A673 (cell line): Measurements from ENCODE around the gene RBBP5. TPM values are rescaled to one million over a fixed set of nuclear protein-coding genes. Genes with fewer than 3 reads are reported as not detected.
"Not testable (repeated sequence)": the region's sequence is repeated elsewhere in the genome, so short reads cannot be mapped to it uniquely, and the experiment has no call there.

Experiments used
- BruUV-seq: library from RNA; stranded (reverse); fragments of 400-500 nt; replicated peaks from 2 replicates; lab custom pipeline; 2021; lab: Mats Ljungman, UMichigan
- CTCF ChIA-PET: fragments of 300-600 bp; sonication (Branson Sonifier 250); formaldehyde crosslinking; loops from one replicate; lab custom pipeline; 2022; ENCODE audit warnings: antibody characterized with exemption; lab: Charles Lee
- POLR2A ChIA-PET: fragments of 300-600 bp; sonication (Branson Sonifier 250); formaldehyde crosslinking; loops from one replicate; lab custom pipeline; 2022; ENCODE audit warnings: antibody characterized with exemption; ENCODE audit not compliant: low non-redundant PET; lab: Charles Lee
- DNase-seq: peaks from one replicate; pipeline ENCODE4 v3.0.0-alpha.2; 2015; ENCODE audit warnings: low spot score
- H3K27ac ChIP-seq: fragments of 200-600 bp; sonication (generic); 2 replicates; pipeline ENCODE4 v1.5.1; 2016; ENCODE audit warnings: mixed run types, low read depth, mild to moderate bottlenecking, mixed read lengths, antibody characterized with exemption, low read length; ENCODE audit not compliant: poor library complexity, severe bottlenecking
- H3K27me3 ChIP-seq: fragments of 200-600 bp; sonication (generic); replicated peaks from 2 replicates; pipeline ENCODE4 v1.6.1; 2017; ENCODE audit warnings: mixed run types, low read depth, mild to moderate bottlenecking, mixed read lengths, antibody characterized with exemption, low read length; ENCODE audit not compliant: insufficient read depth, poor library complexity
- H3K36me3 ChIP-seq: fragments of 200-600 bp; sonication (generic); 2 replicates; pipeline ENCODE4 v1.6.1; 2016; ENCODE audit warnings: mixed run types, mild to moderate bottlenecking, mixed read lengths, antibody characterized with exemption, low read length; ENCODE audit not compliant: insufficient read depth, poor library complexity, severe bottlenecking
- H3K4me1 ChIP-seq: fragments of 200-600 bp; sonication (generic); 2 replicates; pipeline ENCODE4 v1.6.1; 2017; ENCODE audit warnings: mixed run types, mild to moderate bottlenecking, mixed read lengths, antibody characterized with exemption, low read length; ENCODE audit not compliant: insufficient read depth, poor library complexity, severe bottlenecking
- H3K4me3 ChIP-seq: fragments of 200-600 bp; sonication (generic); 2 replicates; pipeline ENCODE4 v1.5.1; 2016; ENCODE audit warnings: low read depth, mixed run types, mild to moderate bottlenecking, mixed read lengths, low read length; ENCODE audit not compliant: poor library complexity, severe bottlenecking
- H3K9me3 ChIP-seq: fragments of 200-600 bp; sonication (generic); 2 replicates; pipeline ENCODE4 v1.6.1; 2016; ENCODE audit warnings: mixed run types, low read depth, mild to moderate bottlenecking, mixed read lengths, antibody characterized with exemption, low read length; ENCODE audit not compliant: poor library complexity, severe bottlenecking
- EZH2 ChIP-seq: fragments of 200-600 bp; sonication (generic); IDR thresholded peaks from 2 replicates; pipeline ENCODE4 v1.6.1; 2017; ENCODE audit warnings: borderline replicate concordance, low read depth, mild to moderate bottlenecking, mixed read lengths, antibody characterized with exemption, low read length; ENCODE audit not compliant: poor library complexity, severe bottlenecking
- intact Hi-C: fragments of 100-400 bp; cut with micrococcal nuclease; formaldehyde crosslinking; loops from one replicate; pipeline ENCODE4 v1.10.0; 2022; ENCODE audit not compliant: unreplicated experiment
- total RNA-seq: library from RNA; stranded (reverse); gene quantifications from 2 replicates; pipeline ENCODE4 v1.2.3, GENCODE V29; 2021
- TF ChIP-seq, protein P1 (sequence below): fragments of 300-800, 200-600 bp; sonication (generic); conservative IDR thresholded peaks from 2 replicates; pipeline ENCODE4 v1.5.1; 2017; ENCODE audit warnings: low read depth, mild to moderate bottlenecking, antibody characterized with exemption, low read length, moderate library complexity, mixed read lengths

RBBP5 gene
- total RNA-seq, 1 experiment from 2014 or later, result 32.0 TPM

DNA sequence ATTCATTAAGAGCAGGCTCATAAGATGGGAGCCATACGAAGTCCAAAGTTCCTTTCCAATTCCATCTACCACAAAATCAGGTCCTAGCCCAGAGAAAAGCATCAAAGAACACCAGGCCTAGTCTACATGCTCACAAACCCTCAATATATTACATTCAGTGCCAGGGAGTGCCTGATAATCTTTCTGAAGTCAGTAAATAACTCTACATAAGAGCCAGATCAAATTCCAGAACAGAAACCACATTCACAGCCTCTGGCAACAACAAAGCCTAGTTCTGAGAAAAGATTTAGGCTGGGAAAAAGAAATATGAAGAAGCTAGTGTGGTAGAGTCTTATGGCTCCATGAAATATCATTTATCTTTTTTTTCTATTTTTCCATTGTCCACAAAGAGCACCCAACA, 40.5 kb upstream of the RBBP5 start:
- H3K27ac ChIP-seq, result no peak overlapping the region
- ChIA-PET POLR2A (no interaction called here), CTCF (no interaction called here)
- no peaks in the 10 kb centered on the region for H3K27me3 ChIP-seq
- BruUV-seq, result no TSS peak
- H3K36me3 ChIP-seq, result peaks cover 2% of the 10 kb centered on the region
- no peak for TF ChIP-seq EZH2
- TF ChIP-seq, protein P1, sequence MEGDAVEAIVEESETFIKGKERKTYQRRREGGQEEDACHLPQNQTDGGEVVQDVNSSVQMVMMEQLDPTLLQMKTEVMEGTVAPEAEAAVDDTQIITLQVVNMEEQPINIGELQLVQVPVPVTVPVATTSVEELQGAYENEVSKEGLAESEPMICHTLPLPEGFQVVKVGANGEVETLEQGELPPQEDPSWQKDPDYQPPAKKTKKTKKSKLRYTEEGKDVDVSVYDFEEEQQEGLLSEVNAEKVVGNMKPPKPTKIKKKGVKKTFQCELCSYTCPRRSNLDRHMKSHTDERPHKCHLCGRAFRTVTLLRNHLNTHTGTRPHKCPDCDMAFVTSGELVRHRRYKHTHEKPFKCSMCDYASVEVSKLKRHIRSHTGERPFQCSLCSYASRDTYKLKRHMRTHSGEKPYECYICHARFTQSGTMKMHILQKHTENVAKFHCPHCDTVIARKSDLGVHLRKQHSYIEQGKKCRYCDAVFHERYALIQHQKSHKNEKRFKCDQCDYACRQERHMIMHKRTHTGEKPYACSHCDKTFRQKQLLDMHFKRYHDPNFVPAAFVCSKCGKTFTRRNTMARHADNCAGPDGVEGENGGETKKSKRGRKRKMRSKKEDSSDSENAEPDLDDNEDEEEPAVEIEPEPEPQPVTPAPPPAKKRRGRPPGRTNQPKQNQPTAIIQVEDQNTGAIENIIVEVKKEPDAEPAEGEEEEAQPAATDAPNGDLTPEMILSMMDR, result no peak
- H3K4me1 ChIP-seq, result no peaks in the 10 kb centered on the region
- H3K4me3 ChIP-seq, result no peak overlapping the region
- intact Hi-C loops, result no loop called here
- DNase-seq, result no peak
- H3K9me3 ChIP-seq, result no peaks in the 10 kb centered on the region

DNA sequence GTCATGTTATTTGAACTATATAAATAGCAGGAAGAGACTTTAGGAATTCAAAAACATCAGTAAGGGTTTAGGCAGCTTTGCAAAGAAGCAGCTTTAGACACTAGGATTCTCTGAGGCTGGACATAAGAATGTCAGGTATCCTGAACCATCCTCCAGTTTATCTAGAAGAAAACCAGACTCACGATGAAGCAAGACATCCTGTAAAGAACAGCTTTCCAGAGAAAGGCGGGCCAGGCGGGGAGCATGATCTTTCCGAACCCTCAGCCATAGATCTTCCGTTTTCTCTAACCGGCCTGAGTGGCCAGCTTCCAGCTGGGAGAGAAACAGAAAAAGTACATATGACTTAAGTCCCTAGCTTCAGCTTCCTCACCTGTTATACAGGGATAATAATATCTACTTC, 39.3 kb upstream of the RBBP5 start:
- peaks cover 11% of the 10 kb centered on the region for H3K36me3 ChIP-seq
- POLR2A ChIA-PET, result no interaction called here
- no peaks in the 10 kb centered on the region for H3K27me3 ChIP-seq
- no peak for DNase-seq
- TF ChIP-seq, protein P1, result no peak
- TF ChIP-seq EZH2, result no peak
- CTCF ChIA-PET, result no interaction called here
- peaks cover 5% of the 10 kb centered on the region for H3K9me3 ChIP-seq
- intact Hi-C loops, result no loop called here
- no TSS peak for BruUV-seq
- no peak overlapping the region for H3K27ac ChIP-seq
- H3K4me1 ChIP-seq, result no peaks in the 10 kb centered on the region
- no peak overlapping the region for H3K4me3 ChIP-seq

DNA sequence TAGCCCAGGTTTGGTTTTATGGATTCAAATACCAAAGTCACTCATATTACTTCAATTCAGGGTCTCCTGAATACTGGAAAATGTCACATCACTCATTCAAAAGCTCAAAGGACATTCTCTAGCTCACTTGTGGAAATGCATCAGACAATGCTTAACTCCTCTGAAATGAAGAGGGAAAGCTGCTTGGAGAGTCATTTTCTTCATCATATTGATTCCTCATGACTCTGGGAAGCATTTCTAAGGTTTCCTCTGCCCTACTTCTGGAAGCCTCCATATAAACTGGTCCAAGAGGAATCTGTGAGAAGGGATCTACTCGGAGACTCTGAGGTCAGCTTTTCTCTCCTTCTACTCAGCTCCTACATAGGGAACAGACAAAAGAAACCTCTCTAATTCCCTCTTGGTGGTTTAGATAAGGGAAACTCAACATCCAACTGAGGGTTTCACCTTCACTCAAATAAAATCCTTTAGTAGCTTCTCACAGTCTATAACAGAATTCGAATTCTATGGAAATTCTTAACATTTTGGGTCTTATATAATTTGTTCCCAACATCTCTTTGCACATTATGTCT, 36.4 kb upstream of the RBBP5 start:
- ChIA-PET CTCF (interaction anchor here (1.0 kb wide), 1 partner anchor 17 kb away, joined by 3 read pairs; no protein-coding TSS in a partner anchor), POLR2A (no interaction called here)
- H3K27ac ChIP-seq, result no peak overlapping the region
- intact Hi-C loops, result no loop called here
- TF ChIP-seq, protein P1, result no peak
- TF ChIP-seq EZH2, result no peak
- H3K36me3 ChIP-seq, result peaks cover 9% of the 10 kb centered on the region
- H3K27me3 ChIP-seq, result no peaks in the 10 kb centered on the region
- H3K4me3 ChIP-seq, result no peak overlapping the region
- BruUV-seq, result no TSS peak
- DNase-seq, result no peak
- peaks cover 11% of the 10 kb centered on the region for H3K9me3 ChIP-seq
- H3K4me1 ChIP-seq, result no peaks in the 10 kb centered on the region

DNA sequence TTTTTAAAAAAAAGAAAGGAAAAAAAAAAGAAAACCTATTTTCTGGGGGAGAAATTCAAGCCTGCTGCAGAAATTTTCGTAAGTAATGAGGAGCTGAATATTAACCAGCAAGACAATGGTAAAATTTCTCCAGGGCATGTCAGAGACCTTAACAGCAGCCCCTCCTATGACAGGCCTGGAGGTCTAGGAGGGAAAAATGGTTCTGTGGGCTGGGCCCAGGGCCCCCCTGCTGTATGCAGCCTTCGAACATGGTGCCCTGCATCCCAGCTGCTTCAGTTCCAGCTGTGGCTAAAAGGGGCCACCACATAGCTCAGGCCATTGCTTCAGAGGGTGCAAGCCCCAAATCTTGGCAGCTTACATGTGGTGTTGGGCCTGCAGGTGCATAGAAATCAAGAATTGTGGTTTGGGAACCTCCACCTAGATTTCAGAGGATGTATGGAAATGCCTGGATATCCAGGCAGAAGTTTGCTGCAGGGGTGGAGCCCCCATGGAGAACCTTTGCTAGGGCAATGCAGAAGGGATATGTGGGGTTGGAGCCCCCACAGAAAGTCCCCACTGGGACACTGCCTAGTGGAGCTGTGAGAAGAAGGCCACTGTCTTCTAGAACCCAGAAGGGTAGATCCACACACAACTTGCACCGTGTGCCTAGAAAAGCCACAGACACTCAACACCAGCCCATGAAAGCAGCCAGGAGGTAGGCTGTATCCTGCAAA, 34.0 kb upstream of the RBBP5 start:
- intact Hi-C loops, H3K4me3 ChIP-seq, H3K27ac ChIP-seq, BruUV-seq, H3K4me1 ChIP-seq, H3K27me3 ChIP-seq, H3K36me3 ChIP-seq, CTCF ChIA-PET, POLR2A ChIA-PET, DNase-seq: not testable (repeated sequence)
- H3K9me3 ChIP-seq, result peaks cover 11% of the 10 kb centered on the region
